GM18517 (cell line): Measurements from ENCODE around the gene OS9.

Experiments used
- ATAC-seq: cut with Tn5 transposase; IDR thresholded peaks from one replicate; pipeline ENCODE4 v1.9.1; 2021; ENCODE audit warnings: mild to moderate bottlenecking, moderate library complexity; ENCODE audit not compliant: unreplicated experiment

Gene OS9

GRCh38 chr12:57750561-57751431, 56.9 kb downstream of the OS9 start:
- ATAC-seq: no peak

DNA sequence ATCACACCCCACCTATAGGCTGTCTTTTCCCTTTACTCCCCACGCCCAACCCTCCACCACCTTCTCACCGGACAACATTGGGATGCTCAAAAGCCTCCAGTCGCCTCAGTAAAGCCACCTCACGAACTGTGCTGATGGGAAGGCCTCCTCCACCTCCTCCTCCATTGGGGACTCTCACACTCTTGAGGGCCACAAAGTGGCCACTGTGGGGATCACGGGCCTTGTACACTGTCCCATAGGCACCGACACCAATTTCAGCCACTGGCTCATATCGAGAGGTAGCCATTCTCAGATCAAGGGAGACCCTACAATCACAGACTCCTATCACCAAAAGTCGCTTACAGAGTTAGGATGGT, 57.5 kb downstream of the OS9 start:
- ATAC-seq: no peak

- peak; percentile 77 for ATAC-seq
Observed at GRCh38 chr12:57751788-57752667, 58.1 kb downstream of the OS9 start, which contains the start of gene CDK4. Gene CDK4 (minus strand): TSS chr12:57752310. CDS start chr12:57751717, 593 bp downstream.

DNA sequence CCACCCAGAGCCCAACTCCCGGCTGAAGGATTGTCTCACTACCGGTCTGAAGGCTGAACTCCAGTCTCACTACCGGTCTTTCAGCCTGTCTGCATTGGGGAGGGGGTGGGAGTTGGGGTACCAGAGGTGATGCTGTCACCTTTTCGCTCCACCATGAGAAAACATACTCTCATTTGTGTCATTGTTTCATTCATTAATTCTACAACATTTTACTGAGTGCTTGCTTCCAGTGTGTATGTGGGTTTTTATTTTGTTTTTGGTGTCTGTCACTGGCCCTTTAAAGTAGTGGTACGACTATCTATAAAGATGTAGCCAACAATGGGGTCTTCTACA, 58.7 kb downstream of the OS9 start:
- ATAC-seq: no peak

GRCh38 chr12:57753756-57754337, 59.9 kb downstream of the OS9 start:
- no peak for ATAC-seq

GRCh38 chr12:57754411-57755193, 60.7 kb downstream of the OS9 start, which contains the start of gene MARCHF9:
Gene MARCHF9 (plus strand): TSS chr12:57755103. CDS start chr12:57755529, 426 bp downstream.
- peak; percentile 34 for ATAC-seq

DNA sequence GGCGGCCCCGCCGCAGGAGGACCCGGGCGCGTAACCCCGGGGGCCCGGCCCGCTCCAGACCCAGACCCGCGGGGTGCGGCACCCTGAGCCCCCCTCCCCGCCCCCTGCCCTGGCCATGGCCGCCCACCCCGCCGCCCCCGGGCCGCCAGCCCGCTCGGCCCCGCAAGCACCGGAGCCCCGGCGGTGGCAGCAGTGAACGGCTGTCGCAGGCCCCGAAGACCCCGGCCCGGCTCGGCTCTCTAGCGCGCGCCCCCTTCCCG, 61.2 kb downstream of the OS9 start:
- ATAC-seq: no peak

DNA sequence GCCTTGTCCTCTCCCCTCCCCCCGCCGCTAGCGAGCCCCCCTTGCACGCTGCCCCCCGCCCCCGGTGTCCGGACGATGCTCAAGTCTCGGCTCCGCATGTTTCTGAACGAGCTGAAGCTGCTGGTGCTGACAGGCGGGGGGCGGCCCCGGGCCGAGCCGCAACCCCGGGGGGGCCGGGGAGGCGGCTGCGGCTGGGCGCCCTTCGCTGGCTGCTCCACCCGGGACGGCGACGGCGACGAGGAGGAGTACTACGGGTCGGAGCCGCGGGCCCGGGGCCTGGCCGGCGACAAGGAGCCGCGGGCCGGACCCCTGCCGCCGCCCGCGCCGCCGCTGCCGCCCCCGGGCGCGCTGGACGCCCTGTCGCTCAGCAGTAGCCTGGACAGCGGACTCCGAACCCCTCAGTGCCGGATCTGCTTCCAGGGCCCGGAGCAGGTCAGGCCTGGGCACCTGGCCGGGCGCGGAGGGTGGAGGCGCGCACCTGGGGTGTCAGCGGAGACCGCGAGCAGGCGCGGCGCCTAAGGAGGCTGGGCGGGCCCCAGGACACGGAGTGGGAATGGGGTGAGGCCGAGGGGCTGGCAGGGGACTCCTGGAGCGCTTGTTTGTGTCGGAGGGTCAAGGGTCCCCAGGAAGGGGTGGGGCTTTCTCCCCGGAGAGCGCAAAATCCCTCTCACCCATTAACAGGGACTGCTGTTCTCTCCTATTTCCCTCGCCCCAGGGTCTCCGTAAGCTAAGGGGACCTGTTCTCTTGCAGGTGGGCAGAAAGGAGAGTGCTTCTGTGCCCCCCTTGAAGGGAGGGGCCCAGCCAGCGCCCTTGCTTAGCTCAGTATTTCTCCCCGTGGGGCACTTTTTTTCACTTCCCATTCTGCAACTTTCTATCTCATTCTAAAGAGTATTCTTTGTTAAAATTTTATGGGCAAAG, 61.8 kb downstream of the OS9 start:
- ATAC-seq: no peak

- ATAC-seq: no peak
Observed at GRCh38 chr12:57756406-57757341, 62.7 kb downstream of the OS9 start.

DNA sequence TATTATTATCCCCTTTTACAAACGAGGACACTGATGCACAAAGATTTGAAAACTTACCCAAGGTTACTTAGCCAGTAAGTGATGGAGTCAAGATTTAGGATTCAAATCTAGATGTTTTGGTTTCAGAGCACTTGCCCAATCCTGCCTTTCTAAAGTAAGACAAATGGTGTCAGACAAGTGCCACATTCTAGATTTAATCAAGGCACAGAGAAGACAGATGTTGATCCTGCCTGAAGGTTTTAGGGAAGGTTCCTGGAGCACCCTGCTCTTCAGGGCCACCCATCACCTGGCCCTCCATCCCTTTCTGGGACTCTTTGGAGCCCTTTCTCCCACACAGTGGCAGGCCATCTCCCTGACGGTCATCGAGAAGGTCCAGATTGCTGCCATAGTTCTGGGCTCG, 63.8 kb downstream of the OS9 start:
- no peak for ATAC-seq

GRCh38 chr12:57758552-57759359, 64.8 kb downstream of the OS9 start:
- ATAC-seq: no peak

DNA sequence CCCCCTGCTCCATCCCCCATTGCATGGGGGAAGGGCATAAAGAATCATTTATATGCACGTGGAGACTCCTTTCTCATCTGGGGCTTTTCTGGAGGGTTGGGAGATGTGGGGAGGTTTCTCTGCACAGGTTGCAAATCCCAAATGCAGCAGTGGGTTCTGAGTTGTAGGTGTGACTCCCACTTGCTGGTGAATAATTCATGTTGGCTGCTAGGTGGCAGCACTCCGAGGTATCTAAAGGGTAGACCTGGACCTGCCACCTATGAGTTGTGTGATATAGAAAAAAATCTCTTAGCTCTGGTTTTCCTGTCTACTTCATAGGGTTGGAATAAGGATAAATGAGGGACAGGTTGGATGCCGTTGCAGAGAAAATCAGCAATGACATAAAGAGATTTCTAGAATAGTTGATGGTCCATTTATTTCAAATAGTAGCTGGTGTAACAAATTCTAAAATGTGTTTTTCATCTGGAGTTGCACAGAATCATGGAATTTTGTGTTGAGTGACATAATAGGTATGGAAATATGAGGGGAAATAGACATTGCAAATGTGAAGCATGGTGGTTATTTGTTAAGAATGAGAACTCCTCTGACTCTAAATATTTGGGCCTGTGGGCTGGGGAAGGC, 65.5 kb downstream of the OS9 start:
- ATAC-seq: no peak

DNA sequence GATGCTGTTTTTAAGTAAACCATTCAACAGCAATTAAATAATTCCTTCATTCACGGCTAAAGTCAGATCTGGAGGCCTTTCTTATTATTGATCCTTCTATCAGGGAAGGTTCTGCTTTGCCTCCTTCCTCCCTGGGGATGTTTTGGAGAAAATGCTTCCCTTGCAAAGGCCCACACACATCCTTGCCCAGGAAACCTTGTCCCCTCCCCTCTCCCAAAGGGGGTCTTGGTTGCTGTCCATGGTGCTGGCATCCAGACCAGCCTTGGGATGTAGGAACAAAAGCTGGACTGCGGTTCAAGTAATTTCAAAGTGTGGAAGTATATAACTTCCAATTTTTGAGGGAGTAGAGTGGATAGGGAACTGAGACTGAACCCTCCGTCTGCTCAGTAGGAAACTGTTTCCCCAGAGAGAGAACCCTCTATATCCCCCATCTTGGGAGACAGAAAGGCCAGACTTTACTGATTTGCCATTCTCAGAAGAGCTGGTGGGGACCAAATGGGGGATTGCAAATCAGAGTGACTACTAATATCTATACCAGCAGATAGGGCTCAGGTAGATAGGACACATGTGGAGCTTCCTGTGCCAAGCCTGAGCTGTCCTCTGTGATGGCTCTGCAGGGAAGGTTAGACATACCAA, 66.5 kb downstream of the OS9 start:
- ATAC-seq: no peak

DNA sequence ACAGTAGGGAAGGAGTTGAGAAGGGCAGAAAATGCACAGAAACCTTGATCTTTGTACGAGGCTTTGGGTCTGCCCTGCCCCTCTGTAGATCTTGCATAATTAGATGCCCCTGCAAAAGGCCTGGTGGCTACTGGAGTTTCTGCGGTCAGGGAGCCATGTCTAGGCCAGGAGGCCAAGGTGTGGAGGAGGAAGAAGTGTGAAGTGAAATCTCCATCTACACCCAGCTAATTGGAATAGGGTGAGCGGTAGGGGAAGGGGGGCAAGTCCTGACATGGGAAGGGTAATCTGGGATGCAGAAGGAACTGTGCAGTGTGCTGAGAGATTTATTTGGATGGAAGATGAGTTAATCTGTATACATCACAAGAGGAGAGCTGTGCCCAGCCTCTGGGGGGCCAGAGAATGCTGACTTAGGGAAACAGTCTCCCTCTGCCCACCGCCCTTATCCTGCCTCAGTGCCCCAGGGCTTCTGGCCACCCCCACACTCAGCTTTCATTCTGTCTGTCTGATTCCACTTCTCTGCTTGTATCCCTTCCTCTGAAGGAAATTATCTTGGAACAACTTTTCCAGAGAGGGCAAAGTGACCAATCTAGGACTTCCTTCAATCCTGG, 67.6 kb downstream of the OS9 start:
- no peak for ATAC-seq

GRCh38 chr12:57762463-57762862, 68.5 kb downstream of the OS9 start:
- ATAC-seq: no peak

DNA sequence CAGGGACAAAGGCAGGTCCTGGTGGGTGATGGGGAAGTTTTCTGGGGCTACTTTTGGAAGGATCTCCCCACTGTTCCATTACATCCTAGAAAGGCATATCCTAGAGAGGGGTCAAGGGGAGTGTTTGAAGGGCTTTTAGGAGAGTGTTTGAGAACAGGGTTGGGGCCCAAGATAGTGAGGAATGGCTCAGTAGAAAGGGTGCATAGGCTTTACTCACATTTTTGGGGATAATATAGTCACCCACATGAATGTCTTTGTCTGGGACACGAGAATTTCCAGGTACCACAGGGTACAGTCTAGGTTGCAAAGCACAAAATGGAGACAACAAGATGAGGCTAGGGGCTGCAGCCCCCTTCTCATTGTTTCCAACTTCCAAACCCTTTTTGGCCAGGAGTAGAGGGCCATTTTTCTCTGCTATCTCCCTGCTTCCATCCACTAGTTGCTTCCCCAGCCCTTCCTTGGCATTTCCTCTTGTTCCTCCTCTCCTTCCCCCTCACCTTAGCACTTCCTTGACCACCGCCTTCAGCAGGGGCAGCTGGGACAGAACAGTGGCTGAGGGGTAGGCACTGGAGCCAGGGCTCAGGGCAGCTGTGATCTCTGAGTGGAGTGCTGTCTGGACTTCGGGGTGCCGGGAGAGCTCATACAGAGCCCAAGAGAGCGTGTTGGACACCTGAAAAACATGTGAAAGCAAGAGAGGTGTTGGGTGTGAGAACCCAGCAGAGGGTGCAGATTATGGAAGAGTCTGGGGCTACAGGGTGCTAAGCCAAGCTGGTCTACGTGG, 70.1 kb downstream of the OS9 start:
- no peak for ATAC-seq
